Liver (tissue), 9 donors: Measurements from ENCODE around the gene PI4K2A. TPM values are rescaled to one million over a fixed set of nuclear protein-coding genes. Genes with fewer than 3 reads are reported as not detected.

ENCODE experiments used
- DNase-seq: peaks from one replicate; pipeline ENCODE4 v3.0.0-alpha.2; 2017; ENCODE audit warnings: low spot score
- H3K27ac ChIP-seq, 2 donors: one replicate each; pipeline ENCODE4 v1.7.0; 2013; ENCODE audit warnings: inconsistent platforms in 2 of 2, low read length in 2 of 2, control low read depth in 1 of 2, low read depth in 1 of 2, mild to moderate bottlenecking in 1 of 2
- H3K27me3 ChIP-seq, 4 donors: one replicate each; pipeline versions ENCODE4 v1.6.1 to v1.7.0; 2013; ENCODE audit warnings: low read length in 3 of 4, inconsistent platforms in 1 of 4, mild to moderate bottlenecking in 1 of 4, moderate library complexity in 1 of 4; ENCODE audit not compliant: control insufficient read depth in 4 of 4, insufficient read depth in 4 of 4
- H3K36me3 ChIP-seq, 4 donors: one replicate each; pipeline versions ENCODE4 v1.6.1 to v1.7.0; 2013; ENCODE audit warnings: low read length in 3 of 4, mild to moderate bottlenecking in 3 of 4, low read depth in 1 of 4, moderate library complexity in 1 of 4; ENCODE audit not compliant: control insufficient read depth in 4 of 4, insufficient read depth in 3 of 4
- H3K4me1 ChIP-seq, 4 donors: one replicate each; pipeline versions ENCODE4 v1.6.1 to v1.7.0; 2013; ENCODE audit warnings: low read length in 3 of 4, mild to moderate bottlenecking in 3 of 4, moderate library complexity in 1 of 4; ENCODE audit not compliant: control insufficient read depth in 4 of 4, insufficient read depth in 4 of 4
- H3K4me3 ChIP-seq, 3 donors: one replicate each; pipeline versions ENCODE4 v1.6.1 to v1.7.0; 2013; ENCODE audit warnings: low read length in 3 of 3, control low read depth in 1 of 3, low read depth in 1 of 3, mild to moderate bottlenecking in 1 of 3
- H3K9ac ChIP-seq, 2 donors: one replicate each; pipeline ENCODE4 v1.7.0; 2013; ENCODE audit warnings: low read length in 2 of 2, mild to moderate bottlenecking in 2 of 2, moderate library complexity in 2 of 2, control low read depth in 1 of 2, low read depth in 1 of 2
- H3K9me3 ChIP-seq, 4 donors: one replicate each; pipeline versions ENCODE4 v1.6.1 to v1.7.0; 2013; ENCODE audit warnings: low read length in 3 of 4; ENCODE audit not compliant: control insufficient read depth in 4 of 4
- EGR1 ChIP-seq, 2 donors: IDR thresholded peaks; 2 replicates each; pipeline ENCODE4 v1.6.1; 2016 to 2018; ENCODE audit warnings: antibody characterized with exemption in 2 of 2, low read depth in 2 of 2
- FOXA1 ChIP-seq: IDR thresholded peaks from 2 replicates; pipeline ENCODE4 v1.6.1; 2016; ENCODE audit warnings: antibody characterized with exemption
- FOXA2 ChIP-seq: IDR thresholded peaks from 2 replicates; pipeline ENCODE4 v1.6.1; 2016; ENCODE audit warnings: antibody characterized with exemption
- GABPA ChIP-seq, 2 donors: IDR thresholded peaks in 1 of 2; conservative IDR thresholded peaks in 1 of 2; 2 replicates each; pipeline ENCODE4 v1.6.1; 2016; ENCODE audit warnings: antibody characterized with exemption in 2 of 2, mild to moderate bottlenecking in 1 of 2, moderate library complexity in 1 of 2
- HNF4A ChIP-seq, 2 donors: conservative IDR thresholded peaks; 2 replicates each; pipeline ENCODE4 v1.6.1; 2016; ENCODE audit warnings: antibody characterized with exemption in 2 of 2, mild to moderate bottlenecking in 2 of 2
- HNF4G ChIP-seq: IDR thresholded peaks from 2 replicates; pipeline ENCODE4 v1.6.1; 2016; ENCODE audit warnings: antibody characterized with exemption
- JUND ChIP-seq, 2 donors: IDR thresholded peaks; 2 replicates each; pipeline ENCODE4 v1.6.1; 2016; ENCODE audit warnings: antibody characterized with exemption in 2 of 2
- MAX ChIP-seq: IDR thresholded peaks from 2 replicates; pipeline ENCODE4 v1.6.1; 2016; ENCODE audit warnings: antibody characterized with exemption
- NR2F2 ChIP-seq: IDR thresholded peaks from 2 replicates; pipeline ENCODE4 v1.6.1; 2016; ENCODE audit warnings: antibody characterized with exemption
- RAD21 ChIP-seq, 2 donors: IDR thresholded peaks; 2 replicates each; pipeline ENCODE4 v1.6.1; 2016; ENCODE audit warnings: antibody characterized with exemption in 2 of 2, mild to moderate bottlenecking in 2 of 2
- RXRA ChIP-seq, 2 donors: IDR thresholded peaks; 2 replicates each; pipeline ENCODE4 v1.6.1; 2017 to 2018; ENCODE audit warnings: antibody characterized with exemption in 2 of 2, mild to moderate bottlenecking in 1 of 2
- SP1 ChIP-seq: IDR thresholded peaks from 2 replicates; pipeline ENCODE4 v1.6.1; 2018; ENCODE audit warnings: antibody characterized with exemption, mild to moderate bottlenecking
- TAF1 ChIP-seq: conservative IDR thresholded peaks from 2 replicates; pipeline ENCODE4 v1.6.1; 2016; ENCODE audit warnings: antibody characterized with exemption, mild to moderate bottlenecking
- YY1 ChIP-seq: IDR thresholded peaks from 2 replicates; pipeline ENCODE4 v1.6.1; 2016; ENCODE audit warnings: antibody characterized with exemption, mild to moderate bottlenecking
- WGBS: extraction: QIAGEN DNeasy Blood & Tissue Kit; methylation state at CpG from one replicate; pipeline ENCODE4 v1.1.7; 2013; 5-methylcytosine and 5-hydroxymethylcytosine counted together
- polyA plus RNA-seq, 2 donors: library from polyadenylated mRNA; stranded (reverse) in 1 of 2; unstranded in 1 of 2; fragments of 200-250 nt in 1 of 2; fragments of >200 nt in 1 of 2; fragmentation: Nextera tagmentation in 1 of 2; extraction: Ambion mirVana in 1 of 2; gene quantifications; one replicate each; pipeline versions ENCODE4 v1.2.1 to v1.2.3, GENCODE V29; 2013 to 2015
- total RNA-seq, 2 donors: library from RNA; depleted of rRNA; stranded (reverse); fragments of >200 nt; gene quantifications; one replicate each; pipeline ENCODE4 v1.2.3, GENCODE V29; 2014
- TF ChIP-seq, protein P1 (sequence below): IDR thresholded peaks from 2 replicates; pipeline ENCODE4 v1.6.1; 2016; ENCODE audit warnings: antibody characterized with exemption
- TF ChIP-seq, protein P2 (sequence below): IDR thresholded peaks from 2 replicates; pipeline ENCODE4 v1.6.1; 2016; ENCODE audit warnings: antibody characterized with exemption, mild to moderate bottlenecking
- TF ChIP-seq, protein P3 (sequence below): IDR thresholded peaks from 2 replicates; pipeline ENCODE4 v1.6.1; 2016; ENCODE audit warnings: antibody characterized with exemption
- TF ChIP-seq, protein P4 (sequence below): fragments of 150-350 bp; IDR thresholded peaks from 2 replicates; pipeline ENCODE4 v1.5.1; 2017; ENCODE audit warnings: improper control_type of control experiment, low read depth, low read length; ENCODE audit not compliant: missing input control
- donor health status: healthy.
- donor health status: healthy.
- donor health status: healthy.
- donor health status: healthy.
- donor health status: healthy.

Gene PI4K2A
- total and polyA plus RNA-seq, 4 donors = 4.4 to 17.6 (median 11.2) TPM

- no peak overlapping the region for H3K27ac ChIP-seq
Measured at GRCh38 chr10:97618733-97619132, 21.7 kb upstream of the PI4K2A start.

DNA sequence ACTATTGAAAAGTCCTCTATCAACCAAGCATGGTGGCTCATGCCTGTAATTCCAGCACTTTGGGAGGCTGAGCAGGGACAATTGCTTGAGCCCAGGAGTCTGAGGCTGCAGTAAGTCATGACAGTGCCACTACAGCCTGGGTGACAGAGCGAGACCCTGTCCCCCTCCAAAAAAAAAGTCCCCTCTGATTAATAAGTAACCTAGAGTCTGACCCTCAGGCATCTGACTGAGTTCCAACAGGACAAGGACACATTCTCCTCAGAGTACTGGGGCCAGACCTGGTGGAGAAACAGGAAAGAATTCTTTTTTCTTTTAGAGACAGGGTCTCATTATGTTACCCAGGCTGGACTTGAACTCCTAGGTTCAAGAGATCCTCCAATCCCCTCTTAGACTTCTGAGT, 17.2 kb upstream of the PI4K2A start:
- H3K9ac ChIP-seq = no peak overlapping the region
- no peak for DNase-seq
- WGBS = 44% methylated on average over 1 of the region's 1 CpG

More at GRCh38 chr10:97618733-97619132, 21.7 kb upstream of the PI4K2A start:
- Histone ChIP-seq H3K27me3 (no peaks in the 10 kb centered on the region), H3K4me3 (no peak overlapping the region), H3K36me3 (no peaks in the 10 kb centered on the region), H3K4me1 (peaks cover 0 to 6% (median 3%) of the 10 kb centered on the region in 4 donors), H3K9me3 (no peaks in the 10 kb centered on the region), H3K9ac (no peak overlapping the region)
- DNase-seq = no peak
- 93% methylated on average over 4 of the region's 4 CpGs for WGBS
- no peak for TF ChIP-seq FOXA1
- no peak for TF ChIP-seq RXRA (IDR thresholded peaks at IDR 0.05)
- no peak for TF ChIP-seq JUND (IDR thresholded peaks at IDR 0.05)
- TF ChIP-seq, protein P1, sequence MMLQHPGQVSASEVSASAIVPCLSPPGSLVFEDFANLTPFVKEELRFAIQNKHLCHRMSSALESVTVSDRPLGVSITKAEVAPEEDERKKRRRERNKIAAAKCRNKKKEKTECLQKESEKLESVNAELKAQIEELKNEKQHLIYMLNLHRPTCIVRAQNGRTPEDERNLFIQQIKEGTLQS = no peak

DNA sequence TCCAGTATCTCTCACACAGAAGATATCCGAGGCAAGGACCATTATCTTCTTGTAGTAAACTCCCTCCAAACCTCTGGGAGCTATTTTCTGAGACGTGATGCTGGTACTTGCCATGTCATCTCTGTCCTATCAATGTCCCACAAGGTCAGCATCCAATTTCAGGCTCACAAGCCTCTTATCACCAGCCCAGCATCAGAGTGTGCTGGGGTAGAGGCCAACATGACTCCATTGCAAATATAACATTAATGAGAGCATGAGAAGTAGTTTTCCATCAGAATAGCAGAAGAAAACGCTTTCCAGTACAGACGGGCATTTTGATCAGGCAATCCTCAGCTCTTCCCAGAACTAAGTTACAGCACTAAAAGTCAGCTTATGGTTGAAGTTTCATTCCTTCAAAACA, 12.7 kb upstream of the PI4K2A start:
- 77% methylated on average over 4 of the region's 4 CpGs for WGBS
- Histone ChIP-seq H3K27me3 (no peaks in the 10 kb centered on the region), H3K4me1 (peaks cover 0 to 8% (median 3%) of the 10 kb centered on the region in 4 donors), H3K4me3 (no peak overlapping the region), H3K9me3 (no peaks in the 10 kb centered on the region), H3K27ac (peak overlapping the region in 1 of 2 donors; percentile 9), H3K9ac (no peak overlapping the region), H3K36me3 (no peaks in the 10 kb centered on the region)
- DNase-seq = no peak
- TF ChIP-seq TAF1 (no peak), HNF4G (no peak), FOXA2 (no peak), SP1 (no peak), GABPA (IDR thresholded peaks at IDR 0.05 in 1 of 2, conservative IDR thresholded peaks at IDR 0.05 in 1 of 2) (no peak), YY1 (no peak), JUND (IDR thresholded peaks at IDR 0.05) (no peak), NR2F2 (no peak), RAD21 (IDR thresholded peaks at IDR 0.05) (no peak), MAX (no peak), EGR1 (IDR thresholded peaks at IDR 0.05; ENCODE audit: low read depth in 2 of 2) (no peak), RXRA (IDR thresholded peaks at IDR 0.05) (no peak)
- TF ChIP-seq, protein P2, sequence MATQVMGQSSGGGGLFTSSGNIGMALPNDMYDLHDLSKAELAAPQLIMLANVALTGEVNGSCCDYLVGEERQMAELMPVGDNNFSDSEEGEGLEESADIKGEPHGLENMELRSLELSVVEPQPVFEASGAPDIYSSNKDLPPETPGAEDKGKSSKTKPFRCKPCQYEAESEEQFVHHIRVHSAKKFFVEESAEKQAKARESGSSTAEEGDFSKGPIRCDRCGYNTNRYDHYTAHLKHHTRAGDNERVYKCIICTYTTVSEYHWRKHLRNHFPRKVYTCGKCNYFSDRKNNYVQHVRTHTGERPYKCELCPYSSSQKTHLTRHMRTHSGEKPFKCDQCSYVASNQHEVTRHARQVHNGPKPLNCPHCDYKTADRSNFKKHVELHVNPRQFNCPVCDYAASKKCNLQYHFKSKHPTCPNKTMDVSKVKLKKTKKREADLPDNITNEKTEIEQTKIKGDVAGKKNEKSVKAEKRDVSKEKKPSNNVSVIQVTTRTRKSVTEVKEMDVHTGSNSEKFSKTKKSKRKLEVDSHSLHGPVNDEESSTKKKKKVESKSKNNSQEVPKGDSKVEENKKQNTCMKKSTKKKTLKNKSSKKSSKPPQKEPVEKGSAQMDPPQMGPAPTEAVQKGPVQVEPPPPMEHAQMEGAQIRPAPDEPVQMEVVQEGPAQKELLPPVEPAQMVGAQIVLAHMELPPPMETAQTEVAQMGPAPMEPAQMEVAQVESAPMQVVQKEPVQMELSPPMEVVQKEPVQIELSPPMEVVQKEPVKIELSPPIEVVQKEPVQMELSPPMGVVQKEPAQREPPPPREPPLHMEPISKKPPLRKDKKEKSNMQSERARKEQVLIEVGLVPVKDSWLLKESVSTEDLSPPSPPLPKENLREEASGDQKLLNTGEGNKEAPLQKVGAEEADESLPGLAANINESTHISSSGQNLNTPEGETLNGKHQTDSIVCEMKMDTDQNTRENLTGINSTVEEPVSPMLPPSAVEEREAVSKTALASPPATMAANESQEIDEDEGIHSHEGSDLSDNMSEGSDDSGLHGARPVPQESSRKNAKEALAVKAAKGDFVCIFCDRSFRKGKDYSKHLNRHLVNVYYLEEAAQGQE = no peak
- TF ChIP-seq, protein P3, sequence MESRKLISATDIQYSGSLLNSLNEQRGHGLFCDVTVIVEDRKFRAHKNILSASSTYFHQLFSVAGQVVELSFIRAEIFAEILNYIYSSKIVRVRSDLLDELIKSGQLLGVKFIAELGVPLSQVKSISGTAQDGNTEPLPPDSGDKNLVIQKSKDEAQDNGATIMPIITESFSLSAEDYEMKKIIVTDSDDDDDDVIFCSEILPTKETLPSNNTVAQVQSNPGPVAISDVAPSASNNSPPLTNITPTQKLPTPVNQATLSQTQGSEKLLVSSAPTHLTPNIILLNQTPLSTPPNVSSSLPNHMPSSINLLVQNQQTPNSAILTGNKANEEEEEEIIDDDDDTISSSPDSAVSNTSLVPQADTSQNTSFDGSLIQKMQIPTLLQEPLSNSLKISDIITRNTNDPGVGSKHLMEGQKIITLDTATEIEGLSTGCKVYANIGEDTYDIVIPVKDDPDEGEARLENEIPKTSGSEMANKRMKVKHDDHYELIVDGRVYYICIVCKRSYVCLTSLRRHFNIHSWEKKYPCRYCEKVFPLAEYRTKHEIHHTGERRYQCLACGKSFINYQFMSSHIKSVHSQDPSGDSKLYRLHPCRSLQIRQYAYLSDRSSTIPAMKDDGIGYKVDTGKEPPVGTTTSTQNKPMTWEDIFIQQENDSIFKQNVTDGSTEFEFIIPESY = no peak
- TF ChIP-seq, protein P1 = no peak

More for the DNA sequence above, 17.2 kb upstream of the PI4K2A start:
- TF ChIP-seq HNF4A (conservative IDR thresholded peaks at IDR 0.05) (peak; percentile 8 to 48), EGR1 (IDR thresholded peaks at IDR 0.05; ENCODE audit: low read depth in 2 of 2) (no peak), YY1 (no peak), GABPA (IDR thresholded peaks at IDR 0.05 in 1 of 2, conservative IDR thresholded peaks at IDR 0.05 in 1 of 2) (no peak), SP1 (peak; percentile 14)
- TF ChIP-seq, protein P1 = no peak
- TF ChIP-seq, protein P4, sequence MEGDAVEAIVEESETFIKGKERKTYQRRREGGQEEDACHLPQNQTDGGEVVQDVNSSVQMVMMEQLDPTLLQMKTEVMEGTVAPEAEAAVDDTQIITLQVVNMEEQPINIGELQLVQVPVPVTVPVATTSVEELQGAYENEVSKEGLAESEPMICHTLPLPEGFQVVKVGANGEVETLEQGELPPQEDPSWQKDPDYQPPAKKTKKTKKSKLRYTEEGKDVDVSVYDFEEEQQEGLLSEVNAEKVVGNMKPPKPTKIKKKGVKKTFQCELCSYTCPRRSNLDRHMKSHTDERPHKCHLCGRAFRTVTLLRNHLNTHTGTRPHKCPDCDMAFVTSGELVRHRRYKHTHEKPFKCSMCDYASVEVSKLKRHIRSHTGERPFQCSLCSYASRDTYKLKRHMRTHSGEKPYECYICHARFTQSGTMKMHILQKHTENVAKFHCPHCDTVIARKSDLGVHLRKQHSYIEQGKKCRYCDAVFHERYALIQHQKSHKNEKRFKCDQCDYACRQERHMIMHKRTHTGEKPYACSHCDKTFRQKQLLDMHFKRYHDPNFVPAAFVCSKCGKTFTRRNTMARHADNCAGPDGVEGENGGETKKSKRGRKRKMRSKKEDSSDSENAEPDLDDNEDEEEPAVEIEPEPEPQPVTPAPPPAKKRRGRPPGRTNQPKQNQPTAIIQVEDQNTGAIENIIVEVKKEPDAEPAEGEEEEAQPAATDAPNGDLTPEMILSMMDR = no peak
- Histone ChIP-seq H3K4me1 (peaks cover 0 to 6% (median 3%) of the 10 kb centered on the region in 4 donors), H3K27me3 (no peaks in the 10 kb centered on the region), H3K36me3 (no peaks in the 10 kb centered on the region), H3K4me3 (no peak overlapping the region), H3K9me3 (no peaks in the 10 kb centered on the region), H3K27ac (no peak overlapping the region)
